ENCODE results near the gene MAGI2. TPM values are rescaled to one million over a fixed set of nuclear protein-coding genes. Genes with fewer than 3 reads are reported as not detected.

The MAGI2 gene
- total and polyA plus RNA-seq, 2 experiments from 2014 or later: 10.4 to 26.4 TPM

- TF ChIP-seq, protein P1, sequence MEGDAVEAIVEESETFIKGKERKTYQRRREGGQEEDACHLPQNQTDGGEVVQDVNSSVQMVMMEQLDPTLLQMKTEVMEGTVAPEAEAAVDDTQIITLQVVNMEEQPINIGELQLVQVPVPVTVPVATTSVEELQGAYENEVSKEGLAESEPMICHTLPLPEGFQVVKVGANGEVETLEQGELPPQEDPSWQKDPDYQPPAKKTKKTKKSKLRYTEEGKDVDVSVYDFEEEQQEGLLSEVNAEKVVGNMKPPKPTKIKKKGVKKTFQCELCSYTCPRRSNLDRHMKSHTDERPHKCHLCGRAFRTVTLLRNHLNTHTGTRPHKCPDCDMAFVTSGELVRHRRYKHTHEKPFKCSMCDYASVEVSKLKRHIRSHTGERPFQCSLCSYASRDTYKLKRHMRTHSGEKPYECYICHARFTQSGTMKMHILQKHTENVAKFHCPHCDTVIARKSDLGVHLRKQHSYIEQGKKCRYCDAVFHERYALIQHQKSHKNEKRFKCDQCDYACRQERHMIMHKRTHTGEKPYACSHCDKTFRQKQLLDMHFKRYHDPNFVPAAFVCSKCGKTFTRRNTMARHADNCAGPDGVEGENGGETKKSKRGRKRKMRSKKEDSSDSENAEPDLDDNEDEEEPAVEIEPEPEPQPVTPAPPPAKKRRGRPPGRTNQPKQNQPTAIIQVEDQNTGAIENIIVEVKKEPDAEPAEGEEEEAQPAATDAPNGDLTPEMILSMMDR (conservative IDR thresholded peaks at IDR 0.05; ENCODE audit: low read depth in 2 of 2): no peak
- TF ChIP-seq EZH2phosphoT487 (IDR thresholded peaks at IDR 0.05; ENCODE audit: unreplicated experiment) (no peak), STAT1 (IDR thresholded peaks at IDR 0.05; ENCODE audit: unreplicated experiment) (no peak), NANOG (IDR thresholded peaks at IDR 0.05; ENCODE audit: borderline replicate concordance) (no peak)
Observed at GRCh38 chr7:79494046-79494445, 40.6 kb upstream of the MAGI2 start (continued).

DNA sequence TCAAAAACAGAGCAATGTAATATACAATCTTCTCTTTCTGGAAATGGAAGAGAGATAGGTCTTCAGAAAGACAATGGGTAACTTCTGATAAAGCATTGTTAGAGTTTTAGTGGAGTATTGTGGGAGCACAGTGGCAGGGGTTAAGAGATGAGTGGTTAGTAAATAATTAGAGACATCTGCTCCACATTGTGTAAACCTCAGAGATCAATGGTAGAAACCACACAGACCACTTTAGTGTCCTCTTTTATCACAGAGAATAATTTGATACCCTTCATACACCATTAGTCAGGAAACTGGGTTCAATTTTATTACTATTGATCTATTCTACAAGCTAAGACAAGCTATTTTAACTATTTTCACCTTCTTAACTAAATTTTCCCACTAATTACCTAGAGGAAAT is 35.9 kb upstream of the MAGI2 start:
- no peaks in the 10 kb centered on the region for H3K4me1 Mint-ChIP-seq
- no peak for DNase-seq (ENCODE audit: low spot score)
- Histone ChIP-seq H3K4me1 (ENCODE audit: insufficient read depth) (no peaks in the 10 kb centered on the region), H3K4me2 (no peak overlapping the region), H3K79me2 (replicated peaks; ENCODE audit: insufficient read depth) (no peaks in the 10 kb centered on the region), H3F3A (replicated peaks; ENCODE audit: low read depth) (no peaks in the 10 kb centered on the region), H3K27me3 (ENCODE audit: insufficient read depth) (no peaks in the 10 kb centered on the region), H3K36me3 (ENCODE audit: insufficient read depth) (no peaks in the 10 kb centered on the region), H2AFZ (no peak overlapping the region), H3K9me2 (ENCODE audit: insufficient read depth) (0 out of 2 replicates have a peak, but pooled peaks cover 3% of the 10 kb centered on the region), H3K4me3 (no peak overlapping the region), H4K20me1 (replicated peaks; ENCODE audit: insufficient read depth) (no peaks in the 10 kb centered on the region), H3K27ac (ENCODE audit: low read depth) (no peak overlapping the region)
- no peak overlapping the region for H3K27ac Mint-ChIP-seq
- H3K4me3 Mint-ChIP-seq: no peak overlapping the region
- H3K9me3 Mint-ChIP-seq: no peaks in the 10 kb centered on the region
- no peak for ATAC-seq
- H3K36me3 Mint-ChIP-seq (ENCODE audit: low read depth): no peaks in the 10 kb centered on the region
- no peaks in the 10 kb centered on the region for H3K27me3 Mint-ChIP-seq (ENCODE audit: insufficient read depth, low read depth, poor library complexity)
- no peak for TF ChIP-seq ZNF114 (CRISPR knock-in tag; IDR thresholded peaks at IDR 0.05)
- no peak for TF ChIP-seq JUNB (IDR thresholded peaks at IDR 0.05; ENCODE audit: unreplicated experiment)
- TF ChIP-seq POLR2AphosphoS5 (IDR thresholded peaks at IDR 0.05; ENCODE audit: low read depth): no peak
- TF ChIP-seq ETS1 (IDR thresholded peaks at IDR 0.05): no peak
- TF ChIP-seq ZNF462 (CRISPR knock-in tag; IDR thresholded peaks at IDR 0.05): no peak
- TF ChIP-seq, protein P1 (conservative IDR thresholded peaks at IDR 0.05; ENCODE audit: low read depth in 2 of 2): no peak
- TF ChIP-seq CREB1 (CRISPR knock-in tag; IDR thresholded peaks at IDR 0.05; ENCODE audit: low read depth): no peak
- TF ChIP-seq REST (IDR thresholded peaks at IDR 0.05; ENCODE audit: unreplicated experiment): no peak
